ENCODE data around the gene PLAGL2.

GRCh38 chr20:32186506-32186905, 21.0 kb downstream of the PLAGL2 start:
- TF ChIP-seq EZH2 (IDR thresholded peaks at IDR 0.05) = no peak
- no peak for TF ChIP-seq CTCF (IDR thresholded peaks at IDR 0.05)
- no peak for TF ChIP-seq EZH2phosphoT487 (IDR thresholded peaks at IDR 0.05)
